ENCODE measurements around the gene FAM222B. TPM values are rescaled to one million over a fixed set of nuclear protein-coding genes. Genes with fewer than 3 reads are reported as not detected.

The FAM222B gene
- total and polyA plus RNA-seq, 7 donors: 5.0 to 16.2 (median 11.9) TPM

GRCh38 chr17:28735242-28735722, 107.3 kb downstream of the FAM222B start:
- DNase-seq: no peak
- H3K9me3 ChIP-seq: no peaks in the 10 kb centered on the region
- H3K36me3 ChIP-seq: no peaks in the 10 kb centered on the region
- no peak for TF ChIP-seq EP300 (IDR thresholded peaks at IDR 0.05)
- no peak for TF ChIP-seq POLR2AphosphoS5 (IDR thresholded peaks at IDR 0.05)
- TF ChIP-seq, protein P1, sequence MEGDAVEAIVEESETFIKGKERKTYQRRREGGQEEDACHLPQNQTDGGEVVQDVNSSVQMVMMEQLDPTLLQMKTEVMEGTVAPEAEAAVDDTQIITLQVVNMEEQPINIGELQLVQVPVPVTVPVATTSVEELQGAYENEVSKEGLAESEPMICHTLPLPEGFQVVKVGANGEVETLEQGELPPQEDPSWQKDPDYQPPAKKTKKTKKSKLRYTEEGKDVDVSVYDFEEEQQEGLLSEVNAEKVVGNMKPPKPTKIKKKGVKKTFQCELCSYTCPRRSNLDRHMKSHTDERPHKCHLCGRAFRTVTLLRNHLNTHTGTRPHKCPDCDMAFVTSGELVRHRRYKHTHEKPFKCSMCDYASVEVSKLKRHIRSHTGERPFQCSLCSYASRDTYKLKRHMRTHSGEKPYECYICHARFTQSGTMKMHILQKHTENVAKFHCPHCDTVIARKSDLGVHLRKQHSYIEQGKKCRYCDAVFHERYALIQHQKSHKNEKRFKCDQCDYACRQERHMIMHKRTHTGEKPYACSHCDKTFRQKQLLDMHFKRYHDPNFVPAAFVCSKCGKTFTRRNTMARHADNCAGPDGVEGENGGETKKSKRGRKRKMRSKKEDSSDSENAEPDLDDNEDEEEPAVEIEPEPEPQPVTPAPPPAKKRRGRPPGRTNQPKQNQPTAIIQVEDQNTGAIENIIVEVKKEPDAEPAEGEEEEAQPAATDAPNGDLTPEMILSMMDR (IDR thresholded peaks at IDR 0.05): no peak
- no peak for TF ChIP-seq POLR2A (IDR thresholded peaks at IDR 0.05)
- no peak overlapping the region for H3K27ac ChIP-seq
- no peak overlapping the region for H3K4me3 ChIP-seq
- 80 to 86% methylated on average over 5 of the region's 5 CpGs for WGBS, 2 donors
- no peaks in the 10 kb centered on the region for H3K27me3 ChIP-seq
- H3K4me1 ChIP-seq: no peaks in the 10 kb centered on the region
- intact Hi-C loops (cut with DNase I): no loop called here

DNA sequence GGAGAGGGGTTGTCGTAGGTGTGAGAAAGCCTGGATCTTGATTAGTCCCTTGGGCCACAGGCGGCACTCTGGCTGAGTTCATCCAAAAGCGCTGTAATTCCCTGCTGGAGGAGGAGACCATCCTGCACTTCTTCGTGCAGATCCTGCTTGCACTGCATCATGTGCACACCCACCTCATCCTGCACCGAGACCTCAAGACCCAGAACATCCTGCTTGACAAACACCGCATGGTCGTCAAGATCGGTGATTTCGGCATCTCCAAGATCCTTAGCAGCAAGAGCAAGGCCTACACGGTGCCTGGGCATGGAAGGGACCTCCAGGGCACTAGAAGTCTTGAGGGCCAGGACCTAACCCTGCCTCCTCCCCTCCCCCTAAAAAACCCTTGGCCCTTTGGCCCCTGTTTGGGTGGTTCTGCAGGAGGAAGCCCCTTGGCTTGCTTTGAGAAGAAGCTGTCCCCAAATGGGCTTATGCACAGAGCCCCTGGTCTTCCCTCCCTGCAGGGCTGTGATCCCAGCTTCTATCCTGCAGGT, 107.8 kb downstream of the FAM222B start:
- Histone ChIP-seq H3K4me3 (no peak overlapping the region), H3K4me1 (no peaks in the 10 kb centered on the region), H3K27ac (no peak overlapping the region), H3K27me3 (no peaks in the 10 kb centered on the region), H3K9me3 (no peaks in the 10 kb centered on the region), H3K36me3 (no peaks in the 10 kb centered on the region)
- TF ChIP-seq, protein P1 (IDR thresholded peaks at IDR 0.05): no peak
- no peak for TF ChIP-seq EP300 (IDR thresholded peaks at IDR 0.05)
- TF ChIP-seq POLR2A (IDR thresholded peaks at IDR 0.05): no peak
- no peak for TF ChIP-seq POLR2AphosphoS5 (IDR thresholded peaks at IDR 0.05)
- intact Hi-C loops (cut with DNase I): no loop called here
- WGBS, 2 donors: 89 to 92% methylated on average over 10 of the region's 10 CpGs
- no peak for DNase-seq

GRCh38 chr17:28733346-28733745, 109.2 kb downstream of the FAM222B start:
- no peak overlapping the region for H3K4me3 ChIP-seq
- WGBS, 2 donors: 88 to 92% methylated on average over 1 of the region's 1 CpG
- no peaks in the 10 kb centered on the region for H3K36me3 ChIP-seq
- H3K4me1 ChIP-seq: peaks cover 0 to 4% (median 0%) of the 10 kb centered on the region in 4 donors
- H3K9me3 ChIP-seq: no peaks in the 10 kb centered on the region
- no peak overlapping the region for H3K27ac ChIP-seq
- DNase-seq: no peak
- TF ChIP-seq EP300 (IDR thresholded peaks at IDR 0.05) (no peak), POLR2A (IDR thresholded peaks at IDR 0.05) (no peak), POLR2AphosphoS5 (IDR thresholded peaks at IDR 0.05) (no peak)
- TF ChIP-seq, protein P1 (IDR thresholded peaks at IDR 0.05): no peak
- intact Hi-C loops (cut with DNase I): no loop called here
- no peaks in the 10 kb centered on the region for H3K27me3 ChIP-seq

DNA sequence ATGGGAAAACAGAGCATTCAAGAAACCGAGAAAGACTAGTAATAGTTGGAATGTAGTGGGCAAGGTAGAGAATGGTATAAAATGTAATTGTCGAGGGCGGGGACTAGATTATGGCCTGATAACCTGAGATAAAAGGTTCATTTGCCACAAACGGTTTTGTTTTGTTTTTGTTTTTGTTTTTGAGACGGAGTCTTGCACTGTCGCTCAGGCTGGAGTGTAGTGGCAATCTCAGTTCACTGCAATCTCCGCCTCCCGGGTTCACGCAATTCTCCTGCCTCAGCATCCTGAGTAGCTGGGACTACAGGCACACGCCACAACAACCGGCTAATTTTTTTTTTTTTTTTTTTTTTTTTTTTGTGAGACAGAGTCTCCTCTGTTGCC, 112.7 kb downstream of the FAM222B start:
- no peak for DNase-seq
- Histone ChIP-seq H3K4me3 (no peak overlapping the region), H3K27me3 (peaks cover 0 to 8% (median 0%) of the 10 kb centered on the region in 3 donors), H3K27ac (no peak overlapping the region), H3K36me3 (no peaks in the 10 kb centered on the region), H3K9me3 (no peaks in the 10 kb centered on the region), H3K4me1 (peaks cover 0 to 33% (median 28%) of the 10 kb centered on the region in 4 donors)
- intact Hi-C loops (cut with DNase I): loop anchor here (1.0 to 10.0 kb wide), 5 partner anchors 13 to 565 kb away; partner anchors contain the start of genes FLOT2, NUFIP2 and PHF12
- TF ChIP-seq POLR2A (IDR thresholded peaks at IDR 0.05): no peak
- no peak for TF ChIP-seq EP300 (IDR thresholded peaks at IDR 0.05)
- no peak for TF ChIP-seq POLR2AphosphoS5 (IDR thresholded peaks at IDR 0.05)
- TF ChIP-seq, protein P1 (IDR thresholded peaks at IDR 0.05): no peak
- WGBS, 2 donors: 17 to 74% methylated on average over 11 of the region's 11 CpGs
